ENCODE data around the gene RAB7A. TPM values are rescaled to one million over a fixed set of nuclear protein-coding genes. Genes with fewer than 3 reads are reported as not detected.
A peak's percentile ranks its signal among the peaks of the same experiment; 100 is the strongest.

The RAB7A gene
- total RNA-seq, 1 experiment from 2014 or later: 258 TPM

DNA sequence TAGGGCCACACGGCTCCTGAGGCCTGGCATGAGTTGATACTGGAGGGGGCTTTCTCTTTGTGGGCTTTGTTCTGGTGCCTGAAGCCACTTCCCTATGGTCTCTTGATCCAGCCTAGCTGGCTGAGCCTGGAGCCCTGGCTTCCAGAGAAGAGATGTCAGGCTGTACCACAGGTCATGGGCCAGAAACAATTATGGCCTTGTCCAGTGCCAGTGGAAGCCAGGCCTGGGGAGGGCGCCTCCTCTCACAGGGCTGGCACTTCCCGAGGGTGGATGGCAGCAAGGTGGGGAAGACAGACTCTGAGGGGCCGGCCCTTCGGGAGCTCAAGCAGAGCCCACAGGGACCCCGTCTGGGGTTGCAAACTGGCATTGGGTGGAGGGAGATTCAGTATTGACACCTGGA lies 118.5 kb downstream of the RAB7A start:
- TF ChIP-seq EZH2 (IDR thresholded peaks at IDR 0.05; ENCODE audit: borderline replicate concordance, low read depth, low read length, poor library complexity, severe bottlenecking): no peak
- TF ChIP-seq, protein P1, sequence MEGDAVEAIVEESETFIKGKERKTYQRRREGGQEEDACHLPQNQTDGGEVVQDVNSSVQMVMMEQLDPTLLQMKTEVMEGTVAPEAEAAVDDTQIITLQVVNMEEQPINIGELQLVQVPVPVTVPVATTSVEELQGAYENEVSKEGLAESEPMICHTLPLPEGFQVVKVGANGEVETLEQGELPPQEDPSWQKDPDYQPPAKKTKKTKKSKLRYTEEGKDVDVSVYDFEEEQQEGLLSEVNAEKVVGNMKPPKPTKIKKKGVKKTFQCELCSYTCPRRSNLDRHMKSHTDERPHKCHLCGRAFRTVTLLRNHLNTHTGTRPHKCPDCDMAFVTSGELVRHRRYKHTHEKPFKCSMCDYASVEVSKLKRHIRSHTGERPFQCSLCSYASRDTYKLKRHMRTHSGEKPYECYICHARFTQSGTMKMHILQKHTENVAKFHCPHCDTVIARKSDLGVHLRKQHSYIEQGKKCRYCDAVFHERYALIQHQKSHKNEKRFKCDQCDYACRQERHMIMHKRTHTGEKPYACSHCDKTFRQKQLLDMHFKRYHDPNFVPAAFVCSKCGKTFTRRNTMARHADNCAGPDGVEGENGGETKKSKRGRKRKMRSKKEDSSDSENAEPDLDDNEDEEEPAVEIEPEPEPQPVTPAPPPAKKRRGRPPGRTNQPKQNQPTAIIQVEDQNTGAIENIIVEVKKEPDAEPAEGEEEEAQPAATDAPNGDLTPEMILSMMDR (conservative IDR thresholded peaks at IDR 0.05; ENCODE audit: low read depth, low read length): no peak
- no peak overlapping the region for H3K27ac ChIP-seq (ENCODE audit: low read depth, low read length, poor library complexity, severe bottlenecking)
- H3K27me3 ChIP-seq (replicated peaks; ENCODE audit: insufficient read depth, low read depth, low read length, poor library complexity): no peaks in the 10 kb centered on the region
- DNase-seq (ENCODE audit: low spot score): no peak
- intact Hi-C loops (cut with micrococcal nuclease; ENCODE audit: unreplicated experiment): no loop called here
- BruUV-seq (replicated peaks): no TSS peak
- no peak overlapping the region for H3K4me3 ChIP-seq (ENCODE audit: low read depth, low read length, poor library complexity, severe bottlenecking)
- no peaks in the 10 kb centered on the region for H3K36me3 ChIP-seq (ENCODE audit: insufficient read depth, low read length, poor library complexity, severe bottlenecking)
- POLR2A ChIA-PET (ENCODE audit: low non-redundant PET): interaction anchor here (0.6 kb wide), 1 partner anchor 949 kb away, joined by 3 read pairs; no protein-coding TSS in a partner anchor
- CTCF ChIA-PET: no interaction called here
- H3K9me3 ChIP-seq (ENCODE audit: low read depth, low read length, poor library complexity, severe bottlenecking): no peaks in the 10 kb centered on the region
- peaks cover 15% of the 10 kb centered on the region for H3K4me1 ChIP-seq (ENCODE audit: insufficient read depth, low read length, poor library complexity, severe bottlenecking)

DNA sequence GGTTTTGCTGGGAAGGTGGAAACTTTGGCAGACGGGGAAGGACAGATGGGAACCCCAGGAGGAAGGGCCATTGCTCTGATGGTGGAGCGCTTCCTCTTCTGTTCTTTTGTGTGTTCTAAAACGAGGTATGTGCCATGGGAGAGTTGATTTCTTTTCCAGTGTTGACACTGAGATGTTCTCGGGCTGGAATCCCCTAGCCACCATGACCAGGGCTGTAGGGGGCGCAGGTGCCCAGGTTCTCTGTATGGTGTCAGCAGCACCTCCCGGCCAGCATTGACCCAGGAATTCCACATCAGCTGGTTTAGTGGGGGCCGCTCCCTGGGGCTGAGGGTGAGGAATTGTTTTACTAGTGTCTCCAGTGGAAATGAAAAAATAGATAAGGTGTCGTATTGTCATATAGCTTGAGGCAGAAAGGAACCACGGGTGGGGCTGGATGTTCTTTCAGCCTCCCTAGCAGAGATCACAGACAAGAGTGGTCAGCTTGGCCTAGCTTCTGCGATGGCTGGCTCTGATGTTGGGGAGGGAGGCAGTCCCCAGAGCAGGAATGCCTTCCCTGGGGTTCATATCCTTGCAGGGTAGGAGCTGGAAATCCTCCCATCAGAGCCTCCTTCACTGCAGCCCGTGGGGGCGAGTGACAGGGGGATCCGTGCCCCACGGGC lies 119.3 kb downstream of the RAB7A start:
- no TSS peak for BruUV-seq (replicated peaks)
- ChIA-PET CTCF (no interaction called here), POLR2A (ENCODE audit: low non-redundant PET) (no interaction called here)

DNA sequence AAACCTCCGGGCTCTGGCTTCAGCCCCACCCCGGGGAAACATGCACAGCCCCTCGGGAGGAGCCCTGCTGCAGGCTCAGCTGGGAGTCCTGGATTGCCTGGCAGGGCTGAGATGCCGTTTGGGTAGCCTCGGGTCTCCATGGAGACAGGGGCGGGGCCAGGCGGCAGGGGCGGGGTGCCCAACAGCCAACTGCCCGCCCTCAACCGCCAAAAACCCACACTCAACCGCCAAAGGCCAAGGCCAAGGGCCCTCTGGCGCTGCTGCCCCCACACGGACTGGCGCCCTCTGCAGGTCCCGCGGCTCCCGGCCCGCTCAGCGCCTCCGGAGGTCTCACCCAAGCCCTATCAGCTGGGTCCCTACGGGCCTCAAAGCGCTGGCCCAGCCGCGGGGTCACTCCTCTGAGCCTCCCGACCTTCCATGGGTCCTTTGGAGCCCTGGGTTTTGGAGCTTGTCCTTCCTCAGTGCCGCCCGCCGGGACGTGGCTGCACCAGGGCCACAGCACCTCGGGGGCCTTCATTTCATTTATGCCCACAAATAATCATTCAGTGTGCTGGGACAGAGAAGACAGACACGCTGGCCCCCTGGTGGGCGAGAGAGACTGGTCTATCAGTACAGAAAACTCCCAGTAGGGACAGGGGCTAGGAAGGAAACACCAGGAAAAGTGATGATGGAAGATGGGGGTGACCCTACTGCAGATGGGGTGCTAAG lies 119.9 kb downstream of the RAB7A start:
- TF ChIP-seq EZH2 (IDR thresholded peaks at IDR 0.05; ENCODE audit: borderline replicate concordance, low read depth, low read length, poor library complexity, severe bottlenecking): no peak
- TF ChIP-seq, protein P1 (conservative IDR thresholded peaks at IDR 0.05; ENCODE audit: low read depth, low read length): peak; percentile 53
- no peaks in the 10 kb centered on the region for H3K27me3 ChIP-seq (replicated peaks; ENCODE audit: insufficient read depth, low read depth, low read length, poor library complexity)
- no peaks in the 10 kb centered on the region for H3K9me3 ChIP-seq (ENCODE audit: low read depth, low read length, poor library complexity, severe bottlenecking)
- peaks cover 15% of the 10 kb centered on the region for H3K4me1 ChIP-seq (ENCODE audit: insufficient read depth, low read length, poor library complexity, severe bottlenecking)
- peak; percentile 83 for DNase-seq (ENCODE audit: low spot score)
- ChIA-PET POLR2A (ENCODE audit: low non-redundant PET) (no interaction called here), CTCF (no interaction called here)
- H3K36me3 ChIP-seq (ENCODE audit: insufficient read depth, low read length, poor library complexity, severe bottlenecking): no peaks in the 10 kb centered on the region
- intact Hi-C loops (cut with micrococcal nuclease; ENCODE audit: unreplicated experiment): no loop called here
- H3K4me3 ChIP-seq (ENCODE audit: low read depth, low read length, poor library complexity, severe bottlenecking): peak overlapping the region; percentile 42
- no TSS peak for BruUV-seq (replicated peaks)
- H3K27ac ChIP-seq (ENCODE audit: low read depth, low read length, poor library complexity, severe bottlenecking): peak overlapping the region; percentile 48

More for the DNA sequence above, 119.3 kb downstream of the RAB7A start:
- TF ChIP-seq, protein P1 (conservative IDR thresholded peaks at IDR 0.05; ENCODE audit: low read depth, low read length): no peak
- TF ChIP-seq EZH2 (IDR thresholded peaks at IDR 0.05; ENCODE audit: borderline replicate concordance, low read depth, low read length, poor library complexity, severe bottlenecking): no peak
- no peak for DNase-seq (ENCODE audit: low spot score)
- Histone ChIP-seq H3K4me1 (ENCODE audit: insufficient read depth, low read length, poor library complexity, severe bottlenecking) (peaks cover 15% of the 10 kb centered on the region), H3K27me3 (replicated peaks; ENCODE audit: insufficient read depth, low read depth, low read length, poor library complexity) (no peaks in the 10 kb centered on the region), H3K27ac (ENCODE audit: low read depth, low read length, poor library complexity, severe bottlenecking) (no peak overlapping the region), H3K36me3 (ENCODE audit: insufficient read depth, low read length, poor library complexity, severe bottlenecking) (no peaks in the 10 kb centered on the region), H3K9me3 (ENCODE audit: low read depth, low read length, poor library complexity, severe bottlenecking) (no peaks in the 10 kb centered on the region), H3K4me3 (ENCODE audit: low read depth, low read length, poor library complexity, severe bottlenecking) (peak overlapping the region; percentile 42)
- intact Hi-C loops (cut with micrococcal nuclease; ENCODE audit: unreplicated experiment): no loop called here
